Mononuclear cell (primary cell): ENCODE results near the gene C2. TPM values are rescaled to one million over a fixed set of nuclear protein-coding genes. Genes with fewer than 3 reads are reported as not detected.

Experiments
- H3K27me3 ChIP-seq: 2 replicates; pipeline ENCODE4 v1.6.0; 2011; ENCODE audit warnings: low read length, control low read depth; ENCODE audit not compliant: insufficient read depth
- H3K4me1 ChIP-seq: 2 replicates; pipeline ENCODE4 v1.5.1; 2011; ENCODE audit warnings: mild to moderate bottlenecking, low read length, control low read depth; ENCODE audit not compliant: insufficient read depth
- H3K4me3 ChIP-seq: 2 replicates; pipeline ENCODE4 v1.5.1; 2011; ENCODE audit warnings: mild to moderate bottlenecking, low read length, moderate library complexity
- H3K9me3 ChIP-seq: 2 replicates; pipeline ENCODE4 v1.5.1; 2011; ENCODE audit warnings: low read depth, mild to moderate bottlenecking, control low read depth, low read length
- total RNA-seq: library from RNA; depleted of rRNA; stranded (reverse); fragments of >200 nt; gene quantifications from one replicate; pipeline ENCODE4 v1.2.3, GENCODE V29; 2012

C2 gene
- total RNA-seq: 2.5 TPM

DNA sequence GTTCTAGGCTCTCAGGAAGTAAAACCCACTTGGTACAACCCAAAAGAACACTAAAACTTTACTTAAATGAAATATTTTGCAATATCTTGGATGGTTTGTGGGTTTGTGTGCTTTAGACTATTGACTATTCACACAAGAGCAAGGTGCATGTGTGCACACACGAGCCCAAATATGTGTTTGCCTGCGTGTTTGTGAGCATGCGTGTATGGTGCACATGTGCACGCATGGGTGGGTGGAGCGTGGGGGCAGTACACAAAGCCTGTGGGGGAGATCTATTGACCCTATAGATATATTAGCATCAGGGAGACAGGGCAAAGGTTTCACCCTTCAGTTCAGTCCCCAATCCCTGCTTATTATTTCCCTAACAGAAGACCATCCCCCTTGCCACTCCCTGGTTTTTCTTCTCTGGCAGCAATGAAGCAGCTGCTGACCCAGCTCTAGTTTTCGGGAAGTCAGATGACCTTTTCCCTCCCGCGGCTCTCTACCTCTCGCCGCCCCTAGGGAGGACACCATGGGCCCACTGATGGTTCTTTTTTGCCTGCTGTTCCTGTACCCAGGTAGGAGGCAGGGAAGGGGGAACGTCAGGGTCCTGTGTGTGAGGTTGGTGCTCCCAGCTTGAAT lies at the start of gene C2:
C2 (plus strand) TSS at position 476 of the 621 bp plus-strand sequence; CDS start at position 512, 36 bp downstream.
- no peak within 1 kb of the TSS for H3K4me3 ChIP-seq
- no peaks in the 10 kb centered on the region for H3K27me3 ChIP-seq
- H3K4me1 ChIP-seq: peaks cover 5% of the 10 kb centered on the region
- H3K9me3 ChIP-seq: no peaks in the 10 kb centered on the region

DNA sequence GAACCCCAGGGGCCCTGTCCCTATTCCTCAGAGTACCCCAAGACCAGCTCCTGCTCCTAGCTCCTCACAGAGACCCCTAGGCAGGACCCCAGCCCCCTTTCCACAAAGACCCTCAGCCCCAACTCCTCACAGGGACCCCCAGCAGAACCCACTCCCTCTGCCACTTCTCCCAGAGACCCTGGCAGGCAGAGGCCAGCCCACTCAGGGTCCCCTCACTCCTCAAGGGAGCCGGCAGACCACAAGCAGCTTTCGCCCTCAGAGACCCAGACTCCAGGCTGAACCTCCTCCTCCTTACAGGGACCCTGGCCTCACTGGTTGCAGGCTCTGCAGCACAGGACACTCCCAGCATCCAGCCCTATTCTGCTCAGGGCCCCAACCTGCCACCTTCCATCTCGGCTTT lies 49.3 kb upstream of the C2 start:
- Histone ChIP-seq H3K27me3 (no peaks in the 10 kb centered on the region), H3K9me3 (no peaks in the 10 kb centered on the region), H3K4me3 (no peak overlapping the region), H3K4me1 (no peaks in the 10 kb centered on the region)

DNA sequence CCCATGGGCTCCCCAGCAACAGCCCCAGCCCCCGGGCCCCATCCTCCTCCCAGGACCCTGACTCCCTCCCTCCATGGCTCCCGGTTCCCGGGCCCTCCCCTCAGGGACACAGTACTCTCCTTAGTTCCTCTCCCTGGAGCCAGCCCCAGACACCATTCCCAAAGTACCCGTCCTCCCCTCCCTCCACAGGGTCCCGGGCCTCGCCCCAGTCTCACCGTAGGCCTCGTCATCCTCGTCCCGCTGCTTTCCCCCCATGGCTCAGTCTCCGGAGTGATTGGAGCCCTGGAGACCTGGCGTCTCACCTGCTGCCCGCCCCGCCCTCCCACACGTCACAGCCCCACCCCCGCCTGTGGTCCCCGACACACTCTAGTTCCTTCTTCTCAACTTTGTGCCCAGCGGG lies 48.8 kb upstream of the C2 start, which contains the start of gene SLC44A4:
SLC44A4 (minus strand) TSS at position 272 of the 400 bp plus-strand sequence; CDS start at position 255, 17 bp downstream.
- H3K27me3 ChIP-seq: no peaks in the 10 kb centered on the region
- H3K9me3 ChIP-seq: no peaks in the 10 kb centered on the region
- no peaks in the 10 kb centered on the region for H3K4me1 ChIP-seq
- H3K4me3 ChIP-seq: no peak within 1 kb of the TSS

DNA sequence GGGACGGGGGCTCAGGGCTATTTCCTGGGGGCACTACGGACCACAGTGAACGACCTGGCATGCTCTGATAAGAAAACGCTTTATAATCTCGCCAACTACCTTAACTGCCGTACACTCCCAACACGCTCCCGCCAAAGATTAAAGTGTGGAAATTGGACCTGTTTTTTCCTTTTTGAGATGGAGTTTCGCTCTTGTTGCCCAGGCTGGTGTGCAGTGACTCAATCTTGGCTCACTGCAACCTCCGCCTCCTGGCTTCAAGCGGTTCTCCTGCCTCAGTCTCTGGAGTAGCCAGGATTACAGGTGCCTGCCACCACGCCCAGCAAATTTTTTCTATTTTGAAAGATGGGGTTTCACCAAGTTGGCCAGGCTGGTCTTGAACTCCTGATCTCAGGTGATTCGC lies 48.4 kb upstream of the C2 start:
- no peaks in the 10 kb centered on the region for H3K4me1 ChIP-seq
- H3K4me3 ChIP-seq: no peak overlapping the region
- H3K27me3 ChIP-seq: no peaks in the 10 kb centered on the region
- H3K9me3 ChIP-seq: no peaks in the 10 kb centered on the region

DNA sequence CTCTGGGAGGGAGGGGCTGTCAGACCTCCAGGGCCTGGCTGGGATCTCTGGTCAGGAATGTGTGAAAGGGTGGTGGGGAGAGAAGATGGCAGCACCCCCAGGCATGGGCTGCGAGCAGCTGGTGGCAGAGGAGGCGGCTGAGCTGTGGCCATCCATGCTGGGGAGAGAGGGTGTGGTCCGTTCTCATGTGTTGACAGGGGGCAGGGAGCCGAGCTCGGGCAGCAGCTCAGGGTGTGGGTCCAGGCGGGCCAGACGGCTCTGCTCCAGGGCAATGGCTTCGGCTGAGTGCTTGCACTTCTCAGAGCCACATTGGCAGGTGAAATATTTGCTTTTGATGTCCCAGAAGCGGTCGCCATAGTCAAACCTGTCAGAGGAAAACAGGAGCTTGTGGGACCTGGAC lies 47.6 kb upstream of the C2 start:
- no peaks in the 10 kb centered on the region for H3K9me3 ChIP-seq
- no peaks in the 10 kb centered on the region for H3K4me1 ChIP-seq
- no peaks in the 10 kb centered on the region for H3K27me3 ChIP-seq
- H3K4me3 ChIP-seq: no peak overlapping the region

DNA sequence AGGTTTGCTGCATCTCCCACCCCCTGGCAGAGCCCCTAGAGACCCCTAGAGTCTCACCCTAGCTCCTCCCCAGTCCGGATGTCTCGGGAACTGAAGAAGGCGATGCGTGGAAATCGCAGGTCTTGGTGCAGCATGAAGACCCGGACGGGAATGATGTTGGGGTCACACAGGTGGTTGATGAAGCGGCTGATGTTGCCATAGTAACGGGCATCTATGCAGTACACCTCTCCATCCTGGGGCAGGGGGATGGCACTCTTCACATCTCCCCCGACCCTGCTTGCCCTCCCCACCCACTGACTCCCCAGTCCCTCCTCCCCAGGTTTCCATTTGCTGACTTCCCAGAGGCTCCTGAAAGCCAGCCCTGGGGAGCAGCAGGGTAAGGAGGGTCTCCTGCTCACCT lies 46.9 kb upstream of the C2 start:
- no peaks in the 10 kb centered on the region for H3K4me1 ChIP-seq
- no peaks in the 10 kb centered on the region for H3K27me3 ChIP-seq
- no peak overlapping the region for H3K4me3 ChIP-seq
- H3K9me3 ChIP-seq: no peaks in the 10 kb centered on the region

DNA sequence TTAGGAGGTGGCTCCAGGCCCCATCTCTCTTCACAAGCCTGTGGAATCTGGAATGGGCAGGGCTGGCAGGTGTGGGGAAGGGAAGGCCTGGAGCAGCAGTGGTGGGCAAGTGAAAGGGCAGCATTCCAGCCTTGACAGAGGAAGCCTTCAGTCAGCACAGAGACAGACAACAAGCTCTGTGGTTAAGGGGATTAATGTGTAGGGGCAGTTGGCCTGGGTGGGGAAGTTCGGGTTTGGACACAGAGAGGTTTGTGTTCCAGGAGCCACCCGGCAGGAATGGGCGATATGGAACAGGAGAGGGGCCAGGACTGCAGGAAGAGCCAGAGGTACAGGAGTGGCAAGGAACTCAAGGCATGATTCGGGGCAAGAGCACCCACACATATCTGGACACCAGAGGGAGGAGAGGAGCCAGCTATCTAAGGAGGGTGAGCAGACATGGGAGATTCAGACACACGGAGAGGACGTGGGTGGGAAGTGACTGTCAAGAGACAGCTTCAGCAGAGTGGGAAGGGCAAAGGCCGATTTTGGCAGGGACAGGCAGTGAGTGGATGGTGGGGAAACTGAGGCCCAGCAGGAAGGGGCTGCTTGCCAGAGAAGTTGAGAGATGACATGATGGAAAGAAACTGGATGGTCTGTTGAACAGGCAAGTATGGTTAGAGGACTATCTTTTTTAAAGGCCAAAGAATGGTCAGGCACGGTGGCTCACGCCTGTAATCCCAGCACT lies 46.2 kb upstream of the C2 start:
- no peaks in the 10 kb centered on the region for H3K4me1 ChIP-seq
- no peak overlapping the region for H3K4me3 ChIP-seq
- no peaks in the 10 kb centered on the region for H3K9me3 ChIP-seq
- H3K27me3 ChIP-seq: no peaks in the 10 kb centered on the region

DNA sequence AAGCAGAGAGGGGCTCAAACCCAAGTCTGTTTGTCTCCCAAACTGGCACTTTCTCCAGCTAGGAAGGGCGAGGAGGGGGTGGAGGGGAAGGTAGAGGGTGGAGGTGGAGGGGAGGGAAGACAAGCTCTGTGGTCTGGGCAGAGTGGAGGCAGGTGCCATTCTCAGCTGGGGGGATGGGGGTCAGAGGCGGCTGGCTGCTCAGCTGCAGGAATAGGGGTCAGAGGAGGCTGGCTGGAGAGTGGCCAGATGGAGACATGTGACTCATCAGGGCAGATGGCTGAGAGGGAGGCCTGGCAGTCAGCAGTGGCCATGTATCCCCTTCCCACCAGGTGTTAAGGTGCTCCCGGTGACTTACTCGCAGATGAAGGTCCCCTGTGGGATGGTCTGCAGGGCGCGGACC lies 45.2 kb upstream of the C2 start:
- Histone ChIP-seq H3K27me3 (no peaks in the 10 kb centered on the region), H3K4me1 (no peaks in the 10 kb centered on the region), H3K4me3 (no peak overlapping the region), H3K9me3 (no peaks in the 10 kb centered on the region)

DNA sequence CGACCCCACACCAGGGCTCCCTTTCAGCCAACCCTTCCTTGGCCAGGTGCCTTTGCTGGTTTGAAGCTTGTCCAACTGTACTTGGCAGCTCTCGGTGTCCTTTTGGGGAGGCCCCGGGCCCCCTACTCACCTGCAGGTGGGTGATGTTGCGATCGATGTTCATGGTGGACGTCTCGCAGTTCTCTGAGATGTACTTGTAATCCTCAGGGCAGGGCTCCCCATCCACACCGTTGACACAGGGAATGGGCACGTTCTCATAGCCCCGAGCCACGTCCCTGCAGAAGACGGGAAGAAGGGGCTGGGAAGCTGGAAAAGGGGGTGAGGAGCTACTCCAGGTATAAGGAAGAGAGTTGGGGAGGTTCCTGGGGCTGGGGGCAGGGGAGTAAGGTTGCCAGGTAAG lies 43.8 kb upstream of the C2 start:
- Histone ChIP-seq H3K9me3 (no peaks in the 10 kb centered on the region), H3K4me1 (no peaks in the 10 kb centered on the region), H3K27me3 (no peaks in the 10 kb centered on the region), H3K4me3 (no peak overlapping the region)

DNA sequence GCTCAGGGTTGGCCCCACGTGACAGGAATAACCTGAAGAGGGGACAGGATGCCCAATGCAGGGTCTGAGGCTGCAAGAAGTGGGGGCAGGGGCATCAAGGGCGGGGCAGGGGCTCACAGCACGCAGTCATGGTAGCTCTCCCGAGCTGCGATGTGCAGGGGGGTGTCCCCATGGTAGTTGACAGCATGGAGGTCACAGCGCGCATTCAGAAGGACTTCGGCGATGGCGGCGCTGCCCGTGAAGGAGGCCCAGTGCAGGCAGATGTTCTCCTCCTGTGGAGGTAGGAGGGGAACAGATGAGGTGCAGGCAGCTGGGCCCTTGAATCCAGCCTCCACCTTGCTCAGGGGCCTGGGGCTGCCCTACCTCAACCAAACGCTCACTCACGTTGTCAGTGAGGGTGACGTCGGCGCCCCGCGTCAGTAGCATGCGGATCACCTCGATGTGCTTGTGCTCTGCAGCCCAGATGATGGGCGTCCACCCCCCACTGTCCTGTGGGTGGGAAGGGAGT lies 42.9 kb upstream of the C2 start:
- H3K9me3 ChIP-seq: no peaks in the 10 kb centered on the region
- H3K4me1 ChIP-seq: no peaks in the 10 kb centered on the region

DNA sequence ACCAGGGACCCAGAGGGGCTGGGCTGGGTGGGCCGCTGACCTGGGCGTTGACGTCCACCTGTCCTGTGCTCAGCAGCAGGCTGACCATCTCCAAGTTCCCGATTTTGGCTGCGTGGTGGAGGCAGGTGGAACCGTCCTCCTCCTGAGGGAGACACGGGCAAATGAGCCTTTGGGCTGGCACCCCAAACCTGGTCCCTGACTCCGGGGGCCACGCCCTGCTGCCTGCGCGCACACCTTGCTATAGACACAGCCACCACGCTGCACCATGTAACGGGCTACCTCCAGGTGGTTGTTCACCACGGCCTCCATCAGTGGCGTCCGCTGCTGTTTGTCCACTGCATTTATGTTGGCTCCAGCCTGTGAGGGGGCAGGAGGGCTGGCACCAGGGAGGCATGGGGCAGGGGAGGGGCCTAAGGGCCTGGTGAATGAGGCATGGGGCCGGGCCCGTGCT lies 41.0 kb upstream of the C2 start:
- H3K4me1 ChIP-seq: no peaks in the 10 kb centered on the region
- no peaks in the 10 kb centered on the region for H3K9me3 ChIP-seq
- H3K27me3 ChIP-seq: no peaks in the 10 kb centered on the region
- H3K4me3 ChIP-seq: no peak overlapping the region

More for the DNA sequence above, 42.9 kb upstream of the C2 start:
- H3K4me3 ChIP-seq: no peak overlapping the region
- no peaks in the 10 kb centered on the region for H3K27me3 ChIP-seq

DNA sequence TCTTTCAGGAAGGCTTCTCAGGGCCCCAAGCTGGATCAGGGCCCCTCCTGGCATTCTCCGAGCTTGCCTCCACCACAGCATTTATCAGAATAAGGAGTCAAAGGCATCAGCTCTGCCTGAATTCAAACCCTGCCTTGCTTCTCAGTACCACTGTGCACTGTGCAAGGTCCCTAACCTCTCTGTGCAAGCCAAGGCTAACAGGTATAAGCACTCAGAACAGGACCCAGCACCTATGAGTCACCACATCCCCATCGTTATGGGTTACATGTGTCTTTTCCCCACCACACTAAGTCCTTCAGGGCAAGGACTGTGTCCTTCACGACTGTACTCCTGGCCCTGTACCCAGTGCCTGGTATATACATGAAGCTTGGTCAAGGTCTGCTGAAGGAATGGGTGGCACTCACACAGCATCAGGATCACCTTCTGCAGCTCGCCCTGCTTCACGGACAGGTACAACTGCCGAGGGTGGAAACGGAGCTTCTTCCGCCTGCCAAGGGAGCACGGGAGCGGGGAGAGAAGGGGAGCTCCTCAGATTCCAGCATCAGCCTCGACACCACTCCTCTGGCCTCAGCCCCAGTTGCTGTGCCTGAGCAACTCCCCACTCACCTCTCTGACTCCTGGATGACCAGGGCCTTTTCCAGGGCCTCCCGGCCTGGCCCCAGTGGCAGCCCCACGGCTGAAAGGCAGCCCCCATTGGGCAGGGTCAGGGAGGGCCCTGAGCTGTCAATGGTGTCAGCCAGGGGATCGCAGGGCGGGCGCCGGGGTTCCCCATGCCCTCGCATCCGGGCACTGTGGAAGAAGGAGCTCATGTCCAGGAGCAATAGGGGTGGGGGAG lies 40.1 kb upstream of the C2 start:
- H3K4me1 ChIP-seq: no peaks in the 10 kb centered on the region
- H3K9me3 ChIP-seq: no peaks in the 10 kb centered on the region
- H3K4me3 ChIP-seq: no peak overlapping the region
- H3K27me3 ChIP-seq: no peaks in the 10 kb centered on the region

DNA sequence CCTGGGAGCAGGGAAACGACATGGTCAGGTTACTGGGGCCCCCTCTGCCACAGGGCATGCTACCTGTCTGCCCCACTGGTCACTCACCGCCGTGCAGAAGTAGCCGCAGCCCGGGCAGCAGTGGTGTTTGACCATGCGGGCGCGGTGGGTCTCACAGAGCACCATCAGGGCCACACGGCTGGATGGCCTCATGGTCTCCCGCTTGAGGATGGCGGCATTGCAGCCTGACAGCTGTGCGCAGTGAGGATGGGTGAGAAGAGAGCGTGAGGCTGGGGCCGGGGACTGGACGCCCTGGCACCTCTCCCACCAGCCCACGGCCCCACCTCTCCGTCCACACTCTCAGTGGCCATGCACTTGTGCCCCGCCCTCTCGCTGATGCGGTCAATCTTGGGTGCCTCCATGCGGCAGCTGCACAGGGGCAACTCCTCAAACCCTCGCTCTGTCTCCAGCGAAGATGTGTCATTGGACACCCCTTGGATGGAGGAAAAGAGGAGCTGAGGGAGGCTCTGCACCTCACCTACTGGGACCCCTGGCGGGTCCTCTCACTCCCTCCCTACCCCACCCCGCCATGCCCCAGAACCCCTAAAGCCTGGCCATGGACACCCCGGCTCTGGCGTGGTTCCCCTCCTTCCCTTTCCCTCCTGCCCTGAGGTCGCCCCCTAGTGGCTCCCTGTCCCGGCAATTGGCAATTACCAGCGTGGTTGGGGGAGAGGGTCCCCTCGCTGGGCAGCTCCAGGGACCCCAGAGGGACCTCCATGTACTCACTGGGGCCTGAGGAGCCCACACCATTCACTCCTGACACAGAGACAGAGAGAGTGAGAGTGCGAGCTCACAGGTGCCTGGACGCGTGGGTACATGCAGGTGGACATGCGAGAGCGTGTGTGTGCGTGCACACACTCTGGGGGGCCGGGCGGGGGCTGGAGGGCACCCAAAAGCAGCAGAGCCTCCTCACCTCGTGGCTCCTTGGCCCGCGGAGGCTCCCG lies 39.0 kb upstream of the C2 start:
- H3K27me3 ChIP-seq: no peaks in the 10 kb centered on the region
- H3K4me3 ChIP-seq: no peak overlapping the region
- H3K9me3 ChIP-seq: no peaks in the 10 kb centered on the region
- no peaks in the 10 kb centered on the region for H3K4me1 ChIP-seq

DNA sequence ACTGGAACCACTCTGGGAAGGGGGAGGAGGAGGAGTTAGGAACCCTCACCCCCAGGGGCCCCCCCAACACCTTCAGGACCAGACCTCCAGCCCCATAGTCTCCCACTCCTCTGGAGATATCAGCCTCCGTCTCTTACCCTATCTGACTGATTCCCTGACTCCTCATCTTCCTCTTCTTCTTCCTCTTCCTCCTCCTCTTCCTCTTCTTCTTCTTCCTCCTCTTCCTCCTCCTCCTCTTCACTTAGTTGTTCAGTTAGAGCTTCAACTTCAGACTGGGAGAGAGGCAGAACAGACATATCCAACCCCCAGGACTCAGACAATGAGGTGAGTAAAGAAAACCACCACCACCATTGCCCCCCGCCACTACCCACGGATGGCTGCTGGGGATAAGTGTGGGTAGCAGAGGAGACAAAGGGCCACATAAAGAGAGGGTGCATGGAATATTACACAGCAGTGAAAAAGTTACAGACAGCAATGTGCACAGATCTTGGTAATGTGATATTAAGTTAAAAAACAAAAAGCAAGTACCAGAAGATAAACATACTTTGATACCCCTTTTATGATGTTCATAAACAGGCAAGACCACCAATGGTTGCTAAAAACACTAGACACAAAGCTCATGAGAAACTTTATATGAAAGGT lies 38.1 kb upstream of the C2 start:
- Histone ChIP-seq H3K4me1 (no peaks in the 10 kb centered on the region), H3K9me3 (no peaks in the 10 kb centered on the region), H3K27me3 (no peaks in the 10 kb centered on the region), H3K4me3 (no peak overlapping the region)
